ENCODE results near the gene KIAA1217.

The KIAA1217 gene

GRCh38 chr10:24375510-24375909 lies 166.6 kb downstream of the KIAA1217 start:
- no peak for FAIRE-seq

- FAIRE-seq, result no peak
Observed at GRCh38 chr10:24376731-24377130, 167.8 kb downstream of the KIAA1217 start.

- no peak for FAIRE-seq
Observed at GRCh38 chr10:24378126-24378920, 169.4 kb downstream of the KIAA1217 start.

- FAIRE-seq, result no peak
Observed at GRCh38 chr10:24381235-24382010, 172.5 kb downstream of the KIAA1217 start.

GRCh38 chr10:24382045-24382444 lies 173.1 kb downstream of the KIAA1217 start:
- FAIRE-seq, result no peak

GRCh38 chr10:24382596-24382978 lies 173.6 kb downstream of the KIAA1217 start:
- FAIRE-seq, result no peak

GRCh38 chr10:24382979-24383663 lies 174.2 kb downstream of the KIAA1217 start:
- no peak for FAIRE-seq

- no peak for FAIRE-seq
Observed at GRCh38 chr10:24383681-24384106, 174.8 kb downstream of the KIAA1217 start.

GRCh38 chr10:24384954-24385353 lies 176.0 kb downstream of the KIAA1217 start:
- FAIRE-seq, result no peak

- FAIRE-seq, result no peak
Observed at GRCh38 chr10:24385776-24386175, 176.8 kb downstream of the KIAA1217 start.

GRCh38 chr10:24390146-24390700 lies 181.3 kb downstream of the KIAA1217 start:
- FAIRE-seq, result no peak

- FAIRE-seq, result no peak
Observed at GRCh38 chr10:24390746-24391145, 181.8 kb downstream of the KIAA1217 start.

- no peak for FAIRE-seq
Observed at GRCh38 chr10:24393201-24393600, 184.3 kb downstream of the KIAA1217 start.

- FAIRE-seq, result no peak
Observed at GRCh38 chr10:24394461-24395190, 185.7 kb downstream of the KIAA1217 start.

- no peak for FAIRE-seq
Observed at GRCh38 chr10:24396396-24396795, 187.5 kb downstream of the KIAA1217 start.

GRCh38 chr10:24397662-24398061 lies 188.7 kb downstream of the KIAA1217 start:
- FAIRE-seq, result no peak

GRCh38 chr10:24404567-24404966 lies 195.6 kb downstream of the KIAA1217 start:
- no peak for FAIRE-seq

GRCh38 chr10:24405635-24406034 lies 196.7 kb downstream of the KIAA1217 start:
- no peak for FAIRE-seq

GRCh38 chr10:24406809-24407483 lies 198.0 kb downstream of the KIAA1217 start:
- no peak for FAIRE-seq

GRCh38 chr10:24407928-24408327 lies 199.0 kb downstream of the KIAA1217 start:
- no peak for FAIRE-seq

- no peak for FAIRE-seq
Observed at GRCh38 chr10:24408365-24408764, 199.4 kb downstream of the KIAA1217 start.

- no peak for FAIRE-seq
Observed at GRCh38 chr10:24414597-24414996, 205.7 kb downstream of the KIAA1217 start.

Data from TTC549 (cell line).